Right renal cortex interstitium (tissue), 3 donors: ENCODE data around the gene PHIP. TPM values are rescaled to one million over a fixed set of nuclear protein-coding genes. Genes with fewer than 3 reads are reported as not detected.

Experiments
- DNase-seq, 3 donors: peaks; one replicate each; pipeline ENCODE4 v3.0.0-alpha.2; 2013; ENCODE audit warnings: low read depth in 3 of 3, low spot score in 2 of 3
- polyA plus RNA-seq, 3 donors: library from polyadenylated mRNA; unstranded; fragments of 120-200 nt; gene quantifications; one replicate each; pipeline ENCODE4 v1.2.1, GENCODE V29; 2013; ENCODE audit not compliant: insufficient read length in 3 of 3

PHIP gene
- polyA plus RNA-seq, 3 donors, result 52.9 to 58.6 (median 56.0) TPM

GRCh38 chr6:79011940-79012339, 66.1 kb downstream of the PHIP start:
- DNase-seq, result no peak

- DNase-seq, result no peak
Measured at GRCh38 chr6:79010422-79010821, 67.6 kb downstream of the PHIP start.

- no peak for DNase-seq
Measured at GRCh38 chr6:79009819-79010218, 68.2 kb downstream of the PHIP start.

- no peak for DNase-seq
Measured at GRCh38 chr6:79005497-79005896, 72.6 kb downstream of the PHIP start.

- DNase-seq, result no peak
Measured at GRCh38 chr6:79005024-79005423, 73.0 kb downstream of the PHIP start.

GRCh38 chr6:79004239-79004638, 73.8 kb downstream of the PHIP start:
- DNase-seq, result no peak

- DNase-seq, result no peak
Measured at GRCh38 chr6:79001415-79001814, 76.6 kb downstream of the PHIP start.

GRCh38 chr6:78999737-79000136, 78.3 kb downstream of the PHIP start:
- no peak for DNase-seq

- no peak for DNase-seq
Measured at GRCh38 chr6:78995946-78996345, 82.1 kb downstream of the PHIP start.

GRCh38 chr6:78995346-78995745, 82.7 kb downstream of the PHIP start:
- no peak for DNase-seq

GRCh38 chr6:78993955-78994354, 84.1 kb downstream of the PHIP start:
- DNase-seq, result no peak

GRCh38 chr6:78989191-78989590, 88.9 kb downstream of the PHIP start:
- no peak for DNase-seq

GRCh38 chr6:78986161-78986560, 91.9 kb downstream of the PHIP start:
- no peak for DNase-seq

- no peak for DNase-seq
Measured at GRCh38 chr6:78984225-78984950, 93.7 kb downstream of the PHIP start.

- no peak for DNase-seq
Measured at GRCh38 chr6:78967191-78967590, 110.9 kb downstream of the PHIP start.

- no peak for DNase-seq
Measured at GRCh38 chr6:78966542-78966941, 111.5 kb downstream of the PHIP start.

- DNase-seq, result no peak
Measured at GRCh38 chr6:78962448-78962847, 115.6 kb downstream of the PHIP start.

GRCh38 chr6:78954740-78955139, 123.3 kb downstream of the PHIP start:
- no peak for DNase-seq

GRCh38 chr6:78953798-78954197, 124.3 kb downstream of the PHIP start:
- no peak for DNase-seq

GRCh38 chr6:78952362-78952761, 125.7 kb downstream of the PHIP start:
- no peak for DNase-seq

GRCh38 chr6:78948785-78949184, 129.3 kb downstream of the PHIP start:
- DNase-seq, result no peak

- DNase-seq, result no peak
Measured at GRCh38 chr6:78947962-78948361, 130.1 kb downstream of the PHIP start.

GRCh38 chr6:78947529-78947928, 130.5 kb downstream of the PHIP start:
- DNase-seq, result no peak
